MCF 10A (cell line): ENCODE measurements around the gene C4orf33. TPM values are rescaled to one million over a fixed set of nuclear protein-coding genes. Genes with fewer than 3 reads are reported as not detected.

Experiments
- BruUV-seq: library from RNA; stranded (reverse); fragments of 400-500 nt; replicated peaks from 2 replicates; lab custom pipeline; 2021; lab: Mats Ljungman, UMichigan
- CTCF ChIA-PET: fragments of 300-600 bp; sonication (Branson Sonifier 250); formaldehyde crosslinking; extraction: SDS; loops from one replicate; lab custom pipeline; 2021; ENCODE audit warnings: antibody characterized with exemption, inconsistent platforms; lab: Yijun Ruan, JAX
- POLR2A ChIA-PET: fragments of 300-600, 350-650 bp; sonication (Branson Sonifier 250); formaldehyde crosslinking; extraction: SDS; loops from one replicate; lab custom pipeline; 2020; ENCODE audit warnings: antibody characterized with exemption, inconsistent platforms; lab: Yijun Ruan, JAX
- DNase-seq: peaks from one replicate; pipeline ENCODE4 v3.0.0-alpha.2; 2018; ENCODE audit not compliant: unreplicated experiment
- H3K27ac Mint-ChIP-seq: one replicate; pipeline ENCODE4 v1.8.0; 2022; ENCODE audit warnings: mild to moderate bottlenecking, low read depth, mixed read lengths; ENCODE audit not compliant: unreplicated experiment
- H3K27me3 Mint-ChIP-seq: one replicate; pipeline ENCODE4 v1.8.0; 2022; ENCODE audit warnings: mixed read lengths; ENCODE audit not compliant: insufficient read depth, unreplicated experiment
- H3K36me3 Mint-ChIP-seq: one replicate; pipeline ENCODE4 v1.8.0; 2022; ENCODE audit warnings: mild to moderate bottlenecking, moderate library complexity, mixed read lengths; ENCODE audit not compliant: insufficient read depth, unreplicated experiment
- H3K4me1 Mint-ChIP-seq: one replicate; pipeline ENCODE4 v1.8.0; 2022; ENCODE audit warnings: mixed read lengths; ENCODE audit not compliant: insufficient read depth, unreplicated experiment
- H3K4me3 Mint-ChIP-seq: one replicate; pipeline ENCODE4 v1.8.0; 2022; ENCODE audit warnings: mild to moderate bottlenecking, moderate library complexity, mixed read lengths; ENCODE audit not compliant: unreplicated experiment
- H3K9me3 Mint-ChIP-seq: one replicate; pipeline ENCODE4 v1.8.0; 2022; ENCODE audit warnings: mixed read lengths; ENCODE audit not compliant: unreplicated experiment
- intact Hi-C: fragments of 100-400 bp; cut with micrococcal nuclease; formaldehyde crosslinking; loops from 2 replicates; pipeline ENCODE4 v1.14.1; 2022
- total RNA-seq: library from RNA; stranded (reverse); gene quantifications from 2 replicates; pipeline ENCODE4 v1.2.3, GENCODE V29; 2022
- TF ChIP-seq, protein P1 (sequence below): fragments of 200-600 bp; IDR thresholded peaks from one replicate; pipeline ENCODE4 v1.8.0; 2022; ENCODE audit warnings: antibody characterized with exemption, mild to moderate bottlenecking; ENCODE audit not compliant: unreplicated experiment

The C4orf33 gene
- total RNA-seq, 1 experiment from 2014 or later, result 10.5 TPM

DNA sequence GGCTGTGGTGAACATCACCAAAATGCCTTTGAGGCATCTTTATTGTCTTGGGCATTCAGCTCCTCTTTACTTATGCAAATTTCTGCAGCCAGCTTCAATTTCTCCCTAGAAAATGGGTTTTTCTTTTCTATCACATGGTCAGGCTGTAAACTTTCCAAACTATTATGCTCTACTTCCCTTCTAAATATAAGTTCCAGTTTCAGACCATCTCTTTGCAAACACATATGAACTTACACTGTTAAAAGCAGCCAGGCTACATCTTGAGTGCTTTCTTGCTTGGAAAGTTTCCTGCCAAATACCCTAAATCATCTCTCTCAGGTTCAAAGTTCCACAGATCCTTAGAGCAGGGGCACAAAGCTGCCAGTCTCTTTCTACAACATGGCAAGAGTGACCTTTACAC is 15.8 kb upstream of the C4orf33 start:
- Mint-ChIP-seq H3K9me3 (peaks cover 6% of the 10 kb centered on the region), H3K4me3 (no peak overlapping the region), H3K27ac (no peak overlapping the region), H3K4me1 (no peaks in the 10 kb centered on the region), H3K36me3 (peaks cover 36% of the 10 kb centered on the region), H3K27me3 (no peaks in the 10 kb centered on the region)
- TF ChIP-seq, protein P1, sequence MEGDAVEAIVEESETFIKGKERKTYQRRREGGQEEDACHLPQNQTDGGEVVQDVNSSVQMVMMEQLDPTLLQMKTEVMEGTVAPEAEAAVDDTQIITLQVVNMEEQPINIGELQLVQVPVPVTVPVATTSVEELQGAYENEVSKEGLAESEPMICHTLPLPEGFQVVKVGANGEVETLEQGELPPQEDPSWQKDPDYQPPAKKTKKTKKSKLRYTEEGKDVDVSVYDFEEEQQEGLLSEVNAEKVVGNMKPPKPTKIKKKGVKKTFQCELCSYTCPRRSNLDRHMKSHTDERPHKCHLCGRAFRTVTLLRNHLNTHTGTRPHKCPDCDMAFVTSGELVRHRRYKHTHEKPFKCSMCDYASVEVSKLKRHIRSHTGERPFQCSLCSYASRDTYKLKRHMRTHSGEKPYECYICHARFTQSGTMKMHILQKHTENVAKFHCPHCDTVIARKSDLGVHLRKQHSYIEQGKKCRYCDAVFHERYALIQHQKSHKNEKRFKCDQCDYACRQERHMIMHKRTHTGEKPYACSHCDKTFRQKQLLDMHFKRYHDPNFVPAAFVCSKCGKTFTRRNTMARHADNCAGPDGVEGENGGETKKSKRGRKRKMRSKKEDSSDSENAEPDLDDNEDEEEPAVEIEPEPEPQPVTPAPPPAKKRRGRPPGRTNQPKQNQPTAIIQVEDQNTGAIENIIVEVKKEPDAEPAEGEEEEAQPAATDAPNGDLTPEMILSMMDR, result no peak
- CTCF ChIA-PET, result interaction anchor here (0.6 to 0.7 kb wide), 2 partner anchors 10 to 263 kb away, joined by 3 read pairs; no protein-coding TSS in a partner anchor
- intact Hi-C loops, result no loop called here
- BruUV-seq, result no TSS peak
- POLR2A ChIA-PET, result interaction anchor here (1.0 kb wide), 1 partner anchor 13 kb away, joined by 4 read pairs; the partner anchor contains the start of gene SCLT1
- no peak for DNase-seq

DNA sequence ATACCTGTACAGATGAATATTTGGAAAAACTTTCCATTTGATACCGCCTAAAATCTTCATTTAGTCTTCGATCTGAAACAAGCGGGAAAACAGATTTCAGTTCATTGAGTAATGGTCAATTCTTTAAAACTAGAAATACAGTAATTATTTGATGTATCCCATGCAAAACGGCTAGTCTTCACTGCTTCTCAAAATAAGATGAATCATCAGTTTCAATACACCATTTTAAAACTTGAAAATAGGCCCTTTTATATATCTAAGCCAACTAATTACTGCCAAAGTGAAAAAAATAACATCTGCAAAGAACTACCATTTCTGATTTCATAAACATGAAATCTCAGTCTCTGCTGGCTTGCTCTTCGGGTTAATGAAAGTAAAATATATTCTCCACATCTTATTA is 13.7 kb upstream of the C4orf33 start:
- peaks cover 9% of the 10 kb centered on the region for H3K4me1 Mint-ChIP-seq

DNA sequence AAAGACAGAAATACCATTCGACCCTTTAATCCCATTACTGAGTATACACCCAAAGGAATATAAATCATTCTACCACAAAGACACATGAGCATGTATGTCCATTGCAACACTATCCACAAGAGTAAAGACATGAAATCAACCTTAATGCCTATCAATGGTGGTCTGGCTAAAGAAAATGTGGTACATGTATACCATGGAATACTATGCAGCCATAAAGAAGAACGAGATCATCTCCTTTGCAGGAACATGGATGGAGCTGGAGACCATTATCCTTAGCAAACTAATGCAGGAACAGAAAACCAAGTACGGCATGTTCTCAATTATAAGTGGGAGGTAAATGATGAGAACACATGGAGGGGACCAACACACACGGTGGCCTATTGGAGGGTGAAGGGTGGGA is 10.5 kb upstream of the C4orf33 start:
- BruUV-seq, result no TSS peak
- H3K9me3 Mint-ChIP-seq, result peaks cover under 1% of the 10 kb centered on the region
- POLR2A ChIA-PET, result interaction anchor here (0.6 to 0.9 kb wide), 3 partner anchors 9 to 485 kb away, joined by 3 read pairs; partner anchors contain the start of gene C4orf33
- DNase-seq, result no peak
- H3K27ac Mint-ChIP-seq, result no peak overlapping the region
- H3K4me1 Mint-ChIP-seq, result peaks cover 9% of the 10 kb centered on the region
- H3K36me3 Mint-ChIP-seq, result peaks cover 9% of the 10 kb centered on the region
- H3K27me3 Mint-ChIP-seq, result no peaks in the 10 kb centered on the region
- TF ChIP-seq, protein P1, result no peak
- no peak overlapping the region for H3K4me3 Mint-ChIP-seq
- intact Hi-C loops, result no loop called here
- CTCF ChIA-PET, result interaction anchor here (0.6 kb wide), 1 partner anchor 535 kb away, joined by 3 read pairs; no protein-coding TSS in a partner anchor

More for the DNA sequence above, 13.7 kb upstream of the C4orf33 start:
- Mint-ChIP-seq H3K4me3 (no peak overlapping the region), H3K27me3 (no peaks in the 10 kb centered on the region), H3K27ac (no peak overlapping the region), H3K36me3 (peaks cover 27% of the 10 kb centered on the region), H3K9me3 (peaks cover 6% of the 10 kb centered on the region)
- intact Hi-C loops, result no loop called here
- ChIA-PET CTCF (no interaction called here), POLR2A (interaction anchor here (0.5 to 0.8 kb wide), 3 partner anchors 8 to 21 kb away, joined by 3 read pairs; no protein-coding TSS in a partner anchor)
- TF ChIP-seq, protein P1, result no peak
- DNase-seq, result no peak
- no TSS peak for BruUV-seq

DNA sequence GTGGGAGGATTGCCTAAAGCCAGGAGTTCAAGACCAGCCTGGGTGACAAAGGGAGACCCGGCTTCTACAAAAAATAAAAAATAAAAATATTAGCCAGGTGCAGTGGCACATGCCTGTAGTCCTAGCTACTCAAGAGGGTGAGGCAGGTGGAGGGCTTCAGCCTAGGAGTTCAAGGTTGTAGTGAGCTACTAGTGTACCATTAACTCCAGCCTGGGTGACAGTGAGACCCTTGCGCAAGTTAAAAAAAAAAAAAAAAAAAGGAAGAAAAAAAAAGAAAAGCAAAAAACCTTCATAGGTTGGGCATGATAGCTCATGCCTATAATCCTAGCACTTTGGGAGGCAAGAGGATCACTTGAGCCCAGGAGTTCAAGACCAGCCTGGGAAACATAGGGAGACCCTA is 8.4 kb upstream of the C4orf33 start:
- H3K9me3 Mint-ChIP-seq, result no peaks in the 10 kb centered on the region
- H3K27me3 Mint-ChIP-seq, result no peaks in the 10 kb centered on the region
- no peak overlapping the region for H3K4me3 Mint-ChIP-seq
- intact Hi-C loops, result no loop called here
- BruUV-seq, result no TSS peak
- ChIA-PET POLR2A (interaction anchor here (1.1 kb wide), 1 partner anchor 12 kb away, joined by 3 read pairs; no protein-coding TSS in a partner anchor), CTCF (interaction anchor here (0.6 to 1.7 kb wide), 3 partner anchors 9 to 56 kb away, joined by 3 read pairs; partner anchors contain the start of gene C4orf33)
- no peaks in the 10 kb centered on the region for H3K36me3 Mint-ChIP-seq
- H3K27ac Mint-ChIP-seq, result peak overlapping the region; percentile 46
- H3K4me1 Mint-ChIP-seq, result peaks cover 9% of the 10 kb centered on the region
- TF ChIP-seq, protein P1, result no peak
- DNase-seq, result no peak
